Osteocyte (in vitro differentiated cells): ENCODE results near the gene USP7. TPM values are rescaled to one million over a fixed set of nuclear protein-coding genes. Genes with fewer than 3 reads are reported as not detected.
A peak's percentile ranks its signal among the peaks of the same experiment; 100 is the strongest.

ENCODE experiments used
- DNase-seq: peaks from one replicate; pipeline ENCODE4 v3.0.0; 2021; ENCODE audit warnings: mixed read lengths; ENCODE audit not compliant: unreplicated experiment; ENCODE audit errors: extremely low spot score
- H3K27ac Mint-ChIP-seq: one replicate; pipeline ENCODE4 v1.8.0; 2021; ENCODE audit warnings: mild to moderate bottlenecking, mixed read lengths; ENCODE audit not compliant: unreplicated experiment
- H3K27me3 Mint-ChIP-seq: one replicate; pipeline ENCODE4 v1.8.0; 2021; ENCODE audit warnings: mixed read lengths; ENCODE audit not compliant: unreplicated experiment
- H3K36me3 Mint-ChIP-seq: one replicate; pipeline ENCODE4 v1.8.0; 2021; ENCODE audit warnings: mixed read lengths; ENCODE audit not compliant: unreplicated experiment
- H3K4me1 Mint-ChIP-seq: one replicate; pipeline ENCODE4 v1.8.0; 2021; ENCODE audit warnings: mixed read lengths; ENCODE audit not compliant: unreplicated experiment
- H3K4me3 Mint-ChIP-seq: one replicate; pipeline ENCODE4 v1.8.0; 2021; ENCODE audit warnings: mild to moderate bottlenecking, moderate library complexity, mixed read lengths; ENCODE audit not compliant: unreplicated experiment
- H3K9me3 Mint-ChIP-seq: one replicate; pipeline ENCODE4 v1.8.0; 2021; ENCODE audit warnings: mixed read lengths; ENCODE audit not compliant: unreplicated experiment
- total RNA-seq: library from RNA; stranded (reverse); gene quantifications from 2 replicates; pipeline ENCODE4 v1.2.1, GENCODE V29; 2021
- TF ChIP-seq, protein P1 (sequence below): fragments of 200-600 bp; sonication (generic); IDR thresholded peaks from 2 replicates; pipeline ENCODE4 v1.5.0; 2021; ENCODE audit warnings: antibody characterized with exemption, mild to moderate bottlenecking, moderate library complexity

Gene USP7
- total RNA-seq, 1 donor from 2014 or later, result 88.2 TPM

DNA sequence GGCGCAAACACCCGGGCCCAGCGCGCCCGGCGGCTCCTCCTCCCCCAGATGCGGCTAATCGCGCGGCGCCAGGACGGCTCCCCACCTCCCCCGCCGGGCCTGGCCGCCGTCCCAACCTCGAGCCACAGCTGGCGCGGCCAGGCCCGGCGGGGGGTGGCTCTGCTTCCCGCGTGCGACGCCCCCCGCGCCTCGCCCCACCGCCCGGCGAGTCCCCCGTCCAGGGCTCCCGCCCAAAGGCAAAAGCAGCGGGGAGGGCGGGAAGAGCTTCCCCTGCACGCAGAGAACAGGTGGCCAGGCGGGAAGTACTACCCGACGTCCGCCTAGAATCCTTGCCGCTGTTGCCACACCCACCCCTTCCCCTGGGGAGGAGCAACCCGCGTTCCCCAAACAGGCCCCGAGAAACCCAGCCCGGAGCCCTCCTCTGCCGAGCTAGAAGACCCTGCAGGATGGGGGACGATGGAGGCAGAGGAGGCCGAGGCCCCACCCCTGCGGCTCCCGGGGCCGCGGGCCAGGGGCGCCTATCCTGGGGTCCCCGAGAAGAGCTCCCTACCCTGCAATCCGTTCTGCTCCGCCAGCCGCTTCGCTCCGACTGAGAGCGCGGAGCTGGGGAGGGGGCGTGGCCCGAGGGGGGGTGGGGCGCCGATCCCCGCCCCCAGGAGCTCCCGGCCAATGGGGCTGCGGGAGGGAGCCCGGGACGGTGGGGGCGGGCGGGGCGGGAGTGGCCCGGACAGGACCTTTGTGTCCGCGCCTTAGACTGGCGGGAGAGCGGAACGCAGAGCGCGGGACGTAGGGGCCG lies 95.1 kb downstream of the USP7 start, which contains the start of gene CARHSP1:
Gene CARHSP1, minus strand, starts transcription at position 591 of the 796 bp plus-strand sequence. CDS start 9,678 bp downstream, outside the sequence.
- TF ChIP-seq, protein P1, sequence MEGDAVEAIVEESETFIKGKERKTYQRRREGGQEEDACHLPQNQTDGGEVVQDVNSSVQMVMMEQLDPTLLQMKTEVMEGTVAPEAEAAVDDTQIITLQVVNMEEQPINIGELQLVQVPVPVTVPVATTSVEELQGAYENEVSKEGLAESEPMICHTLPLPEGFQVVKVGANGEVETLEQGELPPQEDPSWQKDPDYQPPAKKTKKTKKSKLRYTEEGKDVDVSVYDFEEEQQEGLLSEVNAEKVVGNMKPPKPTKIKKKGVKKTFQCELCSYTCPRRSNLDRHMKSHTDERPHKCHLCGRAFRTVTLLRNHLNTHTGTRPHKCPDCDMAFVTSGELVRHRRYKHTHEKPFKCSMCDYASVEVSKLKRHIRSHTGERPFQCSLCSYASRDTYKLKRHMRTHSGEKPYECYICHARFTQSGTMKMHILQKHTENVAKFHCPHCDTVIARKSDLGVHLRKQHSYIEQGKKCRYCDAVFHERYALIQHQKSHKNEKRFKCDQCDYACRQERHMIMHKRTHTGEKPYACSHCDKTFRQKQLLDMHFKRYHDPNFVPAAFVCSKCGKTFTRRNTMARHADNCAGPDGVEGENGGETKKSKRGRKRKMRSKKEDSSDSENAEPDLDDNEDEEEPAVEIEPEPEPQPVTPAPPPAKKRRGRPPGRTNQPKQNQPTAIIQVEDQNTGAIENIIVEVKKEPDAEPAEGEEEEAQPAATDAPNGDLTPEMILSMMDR, result no peak
- H3K4me3 Mint-ChIP-seq, result peak within 1 kb of the TSS; percentile 96
- no peaks in the 10 kb centered on the region for H3K9me3 Mint-ChIP-seq
- H3K36me3 Mint-ChIP-seq, result no peaks in the 10 kb centered on the region
- peak; percentile 94 for DNase-seq
- no peaks in the 10 kb centered on the region for H3K27me3 Mint-ChIP-seq
- H3K27ac Mint-ChIP-seq, result peak within 1 kb of the TSS; percentile 89
- peaks cover 53% of the 10 kb centered on the region for H3K4me1 Mint-ChIP-seq

DNA sequence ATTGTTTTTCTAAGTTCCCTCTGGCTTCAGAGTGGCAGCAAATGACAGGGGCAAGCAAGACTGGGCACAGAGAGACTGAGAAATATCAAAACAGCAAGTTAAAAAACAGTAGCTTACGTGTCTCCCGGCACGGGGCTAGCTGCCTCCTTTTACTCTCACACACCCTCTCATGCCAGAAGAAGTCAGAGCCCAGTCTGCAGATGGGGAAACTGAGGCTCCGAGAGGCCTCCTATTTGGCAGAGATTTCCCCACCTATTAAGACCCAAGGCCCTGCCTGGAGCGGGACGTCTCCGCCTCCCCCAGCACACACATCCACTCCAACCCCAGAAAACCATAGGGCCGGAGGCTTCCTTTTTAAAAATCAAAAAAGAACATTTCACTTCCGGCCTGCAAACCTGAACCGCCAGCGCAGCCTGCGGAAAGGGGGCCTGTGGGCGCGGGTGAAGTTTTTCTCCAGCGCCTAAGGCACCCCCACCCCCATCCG lies 95.7 kb downstream of the USP7 start:
- no peaks in the 10 kb centered on the region for H3K9me3 Mint-ChIP-seq
- H3K4me1 Mint-ChIP-seq, result peaks cover 59% of the 10 kb centered on the region
- H3K36me3 Mint-ChIP-seq, result no peaks in the 10 kb centered on the region
- TF ChIP-seq, protein P1, result no peak
- no peaks in the 10 kb centered on the region for H3K27me3 Mint-ChIP-seq
- peak overlapping the region; percentile 96 for H3K4me3 Mint-ChIP-seq
- H3K27ac Mint-ChIP-seq, result peak overlapping the region; percentile 89
- no peak for DNase-seq

DNA sequence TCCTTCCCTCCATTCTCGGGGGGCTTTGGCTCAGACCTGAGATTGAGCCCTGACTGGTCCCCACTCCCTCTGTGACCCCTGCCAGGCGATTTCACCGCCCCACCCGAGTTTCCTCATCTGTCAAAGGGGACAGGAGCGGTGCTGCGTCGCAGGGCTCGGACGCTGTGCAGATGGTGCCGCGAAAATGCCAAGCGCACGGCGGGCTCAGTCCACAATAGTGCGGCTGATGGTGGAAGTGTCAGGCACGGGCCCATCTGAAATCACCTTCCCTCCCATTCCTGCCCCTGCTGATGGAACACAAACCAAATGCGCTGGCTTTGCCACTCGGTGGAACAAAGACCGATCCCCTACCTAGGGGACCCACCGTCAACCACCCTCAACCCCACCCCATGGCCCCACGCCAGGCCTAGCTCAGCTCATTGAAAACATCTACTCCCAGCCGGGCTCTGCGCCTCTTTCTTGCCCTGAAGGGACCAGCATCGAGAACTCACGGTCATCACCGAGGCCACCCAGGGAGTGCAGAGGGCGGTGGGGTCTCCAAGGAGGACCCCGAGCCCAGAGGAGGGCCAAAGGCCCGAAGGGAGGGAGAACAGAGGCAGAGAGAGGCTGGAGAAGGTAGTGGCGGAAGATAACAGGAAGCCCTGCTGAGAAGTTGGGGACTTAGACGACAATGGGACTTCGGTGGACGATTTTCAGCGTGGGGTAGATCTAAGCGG lies 96.3 kb downstream of the USP7 start:
- Mint-ChIP-seq H3K4me3 (peak overlapping the region; percentile 96), H3K4me1 (peaks cover 64% of the 10 kb centered on the region), H3K36me3 (no peaks in the 10 kb centered on the region), H3K27me3 (no peaks in the 10 kb centered on the region), H3K27ac (peak overlapping the region; percentile 89), H3K9me3 (no peaks in the 10 kb centered on the region)
- TF ChIP-seq, protein P1, result no peak
- DNase-seq, result no peak

DNA sequence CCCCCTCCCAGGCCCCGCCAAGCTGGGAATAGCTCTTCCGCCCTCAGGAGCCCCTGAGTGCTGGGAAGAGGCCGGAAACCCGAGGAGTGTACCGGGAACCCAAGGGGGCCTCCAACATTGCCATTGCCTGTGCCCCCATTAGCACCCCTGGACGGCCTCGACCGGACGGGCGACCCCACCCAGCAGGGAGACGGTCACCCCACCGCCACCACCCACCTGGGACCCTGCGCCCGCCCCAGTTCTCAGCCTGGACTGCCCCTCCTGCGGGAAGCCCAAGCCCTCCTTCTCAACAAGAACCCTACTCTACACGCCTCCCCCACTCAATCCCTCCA lies 96.9 kb downstream of the USP7 start:
- no peak for DNase-seq
- TF ChIP-seq, protein P1, result no peak
- Mint-ChIP-seq H3K4me1 (peaks cover 69% of the 10 kb centered on the region), H3K9me3 (no peaks in the 10 kb centered on the region), H3K4me3 (peak overlapping the region; percentile 96), H3K27ac (peak overlapping the region; percentile 89), H3K36me3 (no peaks in the 10 kb centered on the region), H3K27me3 (no peaks in the 10 kb centered on the region)
